22Rv1 (cell line): ENCODE measurements around the gene SYNE1.

Experiments used
- H3K27ac ChIP-seq: fragments of 450-650 bp; 2 replicates; pipeline ENCODE4 v1.5.1; 2017
- ZFX ChIP-seq: fragments of 450-650 bp; IDR thresholded peaks from 2 replicates; pipeline ENCODE4 v1.6.1; 2017; ENCODE audit warnings: antibody characterized with exemption, borderline replicate concordance
- TF ChIP-seq, protein P1 (sequence below): fragments of 450-650 bp; IDR thresholded peaks from 2 replicates; pipeline ENCODE4 v1.5.1; 2017; ENCODE audit warnings: mild to moderate bottlenecking

SYNE1 gene

DNA sequence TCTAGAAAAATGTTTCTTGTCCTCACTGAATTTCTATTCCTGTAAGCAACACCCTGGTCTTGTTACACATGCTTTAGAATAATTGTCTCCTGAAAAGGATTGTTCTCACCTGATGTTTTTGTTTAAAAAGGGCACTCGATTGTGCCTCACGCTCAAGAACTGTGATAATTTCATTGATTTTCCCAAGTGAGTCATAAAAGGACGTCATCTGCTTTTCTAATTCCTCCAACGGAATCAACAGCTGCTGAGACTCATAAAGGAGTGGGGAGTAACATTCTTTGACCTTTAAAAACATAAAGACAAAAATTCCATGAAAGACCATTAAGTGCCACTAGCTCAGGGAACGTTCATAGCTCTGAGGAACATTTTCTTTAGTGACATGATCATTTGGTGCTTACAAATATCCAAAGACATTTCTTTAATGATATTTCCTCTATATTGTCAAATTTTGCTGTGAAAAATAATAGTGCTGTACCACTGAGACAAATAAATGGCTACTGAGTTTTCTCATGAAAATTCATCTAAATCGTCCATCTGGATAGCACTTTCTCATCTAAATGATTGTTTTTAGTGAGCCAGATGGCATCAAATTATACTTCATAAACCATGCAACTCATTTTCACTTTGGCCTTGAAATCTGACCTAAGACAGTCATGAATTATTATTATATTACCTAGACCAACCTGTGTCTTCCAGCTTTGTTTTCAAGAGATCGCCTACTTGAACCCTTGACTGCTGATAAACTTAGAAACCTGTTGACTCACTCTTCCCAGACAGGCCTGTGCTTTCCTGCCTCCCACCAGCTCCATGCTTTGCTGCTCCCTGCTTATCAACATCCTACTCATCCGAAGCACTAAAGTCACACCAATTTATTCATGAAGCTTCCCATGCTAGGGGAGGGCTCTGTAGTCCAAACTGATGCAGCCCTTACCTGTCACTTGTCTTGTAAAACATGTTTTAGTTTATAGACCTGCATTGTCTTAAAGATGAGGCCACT, 178.2 kb downstream of the SYNE1 start:
- TF ChIP-seq ZFX, result no peak
- TF ChIP-seq, protein P1, sequence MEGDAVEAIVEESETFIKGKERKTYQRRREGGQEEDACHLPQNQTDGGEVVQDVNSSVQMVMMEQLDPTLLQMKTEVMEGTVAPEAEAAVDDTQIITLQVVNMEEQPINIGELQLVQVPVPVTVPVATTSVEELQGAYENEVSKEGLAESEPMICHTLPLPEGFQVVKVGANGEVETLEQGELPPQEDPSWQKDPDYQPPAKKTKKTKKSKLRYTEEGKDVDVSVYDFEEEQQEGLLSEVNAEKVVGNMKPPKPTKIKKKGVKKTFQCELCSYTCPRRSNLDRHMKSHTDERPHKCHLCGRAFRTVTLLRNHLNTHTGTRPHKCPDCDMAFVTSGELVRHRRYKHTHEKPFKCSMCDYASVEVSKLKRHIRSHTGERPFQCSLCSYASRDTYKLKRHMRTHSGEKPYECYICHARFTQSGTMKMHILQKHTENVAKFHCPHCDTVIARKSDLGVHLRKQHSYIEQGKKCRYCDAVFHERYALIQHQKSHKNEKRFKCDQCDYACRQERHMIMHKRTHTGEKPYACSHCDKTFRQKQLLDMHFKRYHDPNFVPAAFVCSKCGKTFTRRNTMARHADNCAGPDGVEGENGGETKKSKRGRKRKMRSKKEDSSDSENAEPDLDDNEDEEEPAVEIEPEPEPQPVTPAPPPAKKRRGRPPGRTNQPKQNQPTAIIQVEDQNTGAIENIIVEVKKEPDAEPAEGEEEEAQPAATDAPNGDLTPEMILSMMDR, result no peak
- H3K27ac ChIP-seq, result no peak overlapping the region

DNA sequence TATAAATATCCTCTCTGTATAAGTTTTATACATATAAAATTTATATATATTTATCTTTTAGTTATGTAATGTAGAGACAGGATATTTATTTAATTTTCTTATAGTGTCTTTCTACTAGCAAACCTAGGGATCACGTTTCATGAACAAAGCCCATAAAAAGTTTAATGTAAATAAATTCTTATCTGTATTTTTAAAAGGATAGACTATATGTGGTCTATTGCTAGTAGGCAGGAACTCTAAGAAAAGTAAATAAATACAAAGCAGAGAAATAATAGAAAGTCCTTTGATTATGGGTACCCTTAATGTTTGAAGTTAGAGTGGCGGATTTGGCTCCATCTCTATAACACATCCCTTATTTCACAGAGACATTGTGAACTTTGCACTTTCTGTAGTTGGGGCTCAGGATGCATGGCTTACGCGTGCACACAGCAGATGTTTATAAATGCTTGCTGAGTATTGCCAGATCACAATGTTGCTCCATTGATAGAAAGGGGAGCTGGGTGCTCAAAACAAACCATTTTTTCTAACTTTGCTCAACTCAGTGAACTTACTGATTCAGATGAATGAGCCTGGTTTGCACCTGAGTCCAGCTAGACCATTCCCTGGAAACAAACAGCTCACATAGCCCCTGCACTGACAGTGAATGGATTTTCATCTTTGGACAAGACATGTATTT, 179.1 kb downstream of the SYNE1 start:
- TF ChIP-seq ZFX, result no peak
- TF ChIP-seq, protein P1, result no peak
- H3K27ac ChIP-seq, result no peak overlapping the region

DNA sequence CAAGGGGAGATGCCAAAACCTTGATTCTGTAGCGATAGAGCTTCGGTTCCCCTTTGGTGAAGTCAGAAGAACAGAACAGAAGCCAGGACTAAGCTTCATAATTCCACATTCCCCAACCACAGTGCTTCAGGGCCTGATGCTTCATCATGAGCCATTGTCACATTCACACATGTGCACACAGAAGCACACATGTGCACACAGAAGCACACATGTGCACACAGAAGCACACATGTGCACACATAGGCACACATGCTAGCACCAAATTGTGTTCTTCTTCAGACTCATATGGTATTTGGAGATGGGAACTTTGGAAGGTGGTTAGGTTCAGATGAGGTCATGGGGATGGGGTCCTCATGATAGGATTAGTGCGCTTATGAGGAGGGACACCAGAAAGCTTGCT, 183.2 kb downstream of the SYNE1 start:
- TF ChIP-seq, protein P1, result no peak
- TF ChIP-seq ZFX, result no peak
- no peak overlapping the region for H3K27ac ChIP-seq

DNA sequence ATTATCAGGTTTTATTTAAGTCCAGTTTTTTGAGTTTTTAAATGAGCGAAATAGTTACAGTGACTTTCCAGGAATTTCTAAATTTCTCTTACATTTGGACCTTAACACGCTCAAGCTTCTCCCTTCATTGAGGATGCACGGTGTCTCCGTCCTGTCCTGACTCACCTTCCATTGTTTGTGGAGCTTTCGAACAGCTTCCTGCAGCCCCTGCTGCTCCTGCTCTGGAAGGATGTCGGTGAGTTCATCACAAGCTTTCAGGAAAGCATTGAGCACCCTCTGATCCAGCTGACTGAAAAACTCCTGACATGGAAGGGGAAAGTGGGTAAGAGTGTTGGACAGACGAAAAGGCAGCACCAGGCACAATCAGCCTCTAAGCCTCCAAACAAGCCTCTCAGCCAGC, 183.7 kb downstream of the SYNE1 start:
- no peak for TF ChIP-seq ZFX
- TF ChIP-seq, protein P1, result no peak
- no peak overlapping the region for H3K27ac ChIP-seq

DNA sequence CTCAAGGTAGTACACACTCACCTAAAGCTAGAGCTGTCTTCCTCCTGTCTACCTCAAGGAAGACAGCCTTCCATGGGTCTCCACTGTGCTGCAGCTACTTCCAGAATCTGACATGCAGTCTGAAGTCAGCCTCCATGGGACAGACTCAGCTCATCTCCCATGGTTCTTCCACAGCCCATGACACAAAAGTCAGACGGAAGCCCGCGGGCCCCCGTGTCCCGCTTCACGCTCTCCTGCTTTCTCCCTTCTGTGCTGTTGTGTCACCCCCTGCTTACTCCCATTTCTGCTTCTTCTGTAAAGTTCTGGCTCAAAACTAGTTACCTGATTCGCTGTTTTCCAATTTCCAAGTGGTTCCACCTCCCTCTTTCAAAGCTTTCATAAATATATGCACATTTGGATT, 184.5 kb downstream of the SYNE1 start:
- H3K27ac ChIP-seq, result no peak overlapping the region
- TF ChIP-seq ZFX, result no peak
- TF ChIP-seq, protein P1, result no peak

DNA sequence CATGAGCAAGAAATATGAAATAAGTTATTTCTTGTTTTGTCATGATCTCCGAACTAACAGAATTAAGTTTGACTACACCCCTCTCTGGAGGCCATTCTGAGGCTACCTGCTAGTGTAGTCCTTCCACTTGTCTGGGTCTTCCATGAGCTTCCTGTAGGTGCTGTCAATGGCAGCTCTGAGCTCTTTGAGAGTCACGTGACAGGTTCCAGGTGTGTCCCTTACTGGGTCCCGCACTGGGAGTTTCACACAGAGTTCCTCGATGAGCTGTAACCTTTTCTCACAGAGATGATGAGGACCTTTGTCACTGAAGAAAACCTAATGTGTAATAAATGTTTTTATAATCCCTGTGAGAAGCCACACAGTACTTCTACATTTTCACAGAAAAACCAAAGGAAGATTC, 186.6 kb downstream of the SYNE1 start:
- H3K27ac ChIP-seq, result no peak overlapping the region
- TF ChIP-seq, protein P1, result no peak
- TF ChIP-seq ZFX, result no peak

DNA sequence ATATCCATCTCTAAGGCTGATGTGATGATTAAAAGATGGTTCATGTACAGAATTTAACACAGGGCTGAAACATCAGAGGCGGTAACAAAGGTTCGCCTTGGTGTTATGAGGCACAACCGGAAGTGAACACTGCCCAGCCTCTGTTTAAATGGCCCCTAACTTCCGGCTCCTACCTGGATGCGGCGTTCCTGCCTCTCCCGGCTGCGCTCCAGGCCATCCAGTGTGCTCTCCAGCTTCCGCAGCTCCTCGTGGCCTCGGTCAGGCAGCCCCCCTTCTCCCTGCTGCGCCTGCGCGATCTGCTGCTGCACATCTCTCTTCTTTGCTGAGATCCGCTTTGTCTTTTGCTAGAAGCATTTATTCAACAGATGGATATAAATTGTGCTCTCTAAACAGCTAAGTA, 195.3 kb downstream of the SYNE1 start:
- no peak overlapping the region for H3K27ac ChIP-seq

More for the DNA sequence above, 195.3 kb downstream of the SYNE1 start:
- TF ChIP-seq ZFX, result no peak
- TF ChIP-seq, protein P1, result no peak
